GM18951 (cell line): ENCODE results near the gene GPR61.

Experiments
- POLR2A ChIP-seq: IDR thresholded peaks from 4 replicates; pipeline ENCODE4 v1.6.1; 2011; ENCODE audit warnings: mild to moderate bottlenecking; ENCODE audit not compliant: insufficient read length, insufficient read depth; ENCODE audit errors: extremely low read depth
- in situ Hi-C: fragments of 300-500 bp; cut with MboI; formaldehyde crosslinking; loops from one replicate; pipeline ENCODE4 v1.12.0; 2022; ENCODE audit warnings: low sequenced_read_pairs, mixed read lengths, inconsistent platforms; ENCODE audit not compliant: unreplicated experiment

The GPR61 gene

GRCh38 chr1:109539676-109540075, at the start of gene GPR61:
Gene GPR61, plus strand, starts transcription at chr1:109539872. Its CDS starts 3,151 bp downstream, at chr1:109543023.
- TF ChIP-seq POLR2A = no peak
- in situ Hi-C loops = loop anchor here (5.0 to 10.0 kb wide), 3 partner anchors 103 to 445 kb away; partner anchors contain the start of gene AHCYL1

GRCh38 chr1:109490029-109490933, 49.4 kb upstream of the GPR61 start:
- in situ Hi-C loops = no loop called here

GRCh38 chr1:109490934-109491302, 48.8 kb upstream of the GPR61 start:
- no peak for TF ChIP-seq POLR2A
- in situ Hi-C loops = no loop called here

More at GRCh38 chr1:109490029-109490933, 49.4 kb upstream of the GPR61 start:
- TF ChIP-seq POLR2A = no peak

- TF ChIP-seq POLR2A = no peak
- in situ Hi-C loops = no loop called here
Measured at GRCh38 chr1:109491372-109491771, 48.3 kb upstream of the GPR61 start.

- TF ChIP-seq POLR2A = no peak
- in situ Hi-C loops = no loop called here
Measured at GRCh38 chr1:109492779-109493178, 46.9 kb upstream of the GPR61 start.

- no peak for TF ChIP-seq POLR2A
- in situ Hi-C loops = no loop called here
Measured at GRCh38 chr1:109493227-109493626, 46.4 kb upstream of the GPR61 start.

GRCh38 chr1:109493805-109494539, 45.7 kb upstream of the GPR61 start, which contains the start of gene CYB561D1:
Gene CYB561D1, plus strand, starts transcription at chr1:109494094. Its CDS starts 46 bp downstream, at chr1:109494140.
- in situ Hi-C loops = no loop called here
- TF ChIP-seq POLR2A = peak; percentile 89

- in situ Hi-C loops = loop anchor here (5.0 kb wide), 1 partner anchor 37 kb away; no protein-coding TSS in a partner anchor
- TF ChIP-seq POLR2A = no peak
Measured at GRCh38 chr1:109495738-109496137, 43.9 kb upstream of the GPR61 start.

GRCh38 chr1:109497449-109498160, 42.1 kb upstream of the GPR61 start:
- no peak for TF ChIP-seq POLR2A
- in situ Hi-C loops = loop anchor here (5.0 kb wide), 1 partner anchor 35 kb away; no protein-coding TSS in a partner anchor

- no peak for TF ChIP-seq POLR2A
Measured at GRCh38 chr1:109498161-109498801, 41.4 kb upstream of the GPR61 start.

GRCh38 chr1:109499081-109499480, 40.6 kb upstream of the GPR61 start:
- in situ Hi-C loops = loop anchor here (5.0 kb wide), 1 partner anchor 33 kb away; no protein-coding TSS in a partner anchor
- no peak for TF ChIP-seq POLR2A

More at GRCh38 chr1:109498161-109498801, 41.4 kb upstream of the GPR61 start:
- in situ Hi-C loops = loop anchor here (5.0 kb wide), 1 partner anchor 34 kb away; no protein-coding TSS in a partner anchor
